GM21360 (cell line): ENCODE data around the gene ADCY7.

Experiments
- ATAC-seq: cut with Tn5 transposase; IDR thresholded peaks from one replicate; pipeline ENCODE4 v1.9.1; 2021; ENCODE audit warnings: mild to moderate bottlenecking, moderate library complexity; ENCODE audit not compliant: unreplicated experiment

Gene ADCY7

DNA sequence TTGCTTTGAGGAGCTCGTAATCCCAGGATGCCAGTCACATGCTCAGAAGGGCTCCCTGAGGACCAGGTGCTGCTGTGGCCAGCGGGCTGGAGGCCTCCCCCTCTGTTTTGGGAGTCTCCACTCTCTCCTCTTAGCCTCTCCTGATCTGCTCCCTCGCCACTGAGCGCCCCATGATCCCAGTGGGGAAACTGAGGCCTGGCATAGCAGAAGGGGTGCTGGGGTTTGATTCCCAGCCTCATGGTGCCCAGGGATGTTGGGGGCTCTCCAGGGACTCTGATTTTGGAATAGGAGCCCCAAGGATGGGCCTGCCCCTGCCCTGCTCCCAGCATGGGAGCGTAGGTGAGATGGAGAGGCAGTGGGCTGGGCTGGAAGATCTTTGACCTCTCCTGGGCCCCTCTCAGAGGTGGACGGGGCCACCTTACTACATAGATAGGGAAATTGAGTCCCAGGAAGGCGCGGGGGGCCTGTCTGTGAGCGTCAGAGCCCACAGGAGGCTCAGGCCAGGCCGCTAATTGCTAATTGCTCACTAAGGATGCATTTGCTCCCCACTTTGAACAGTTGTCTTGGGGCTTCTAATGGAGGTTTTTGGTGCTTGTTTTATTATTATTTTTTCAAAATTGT is 525 bp upstream of the ADCY7 start:
- ATAC-seq: no peak

DNA sequence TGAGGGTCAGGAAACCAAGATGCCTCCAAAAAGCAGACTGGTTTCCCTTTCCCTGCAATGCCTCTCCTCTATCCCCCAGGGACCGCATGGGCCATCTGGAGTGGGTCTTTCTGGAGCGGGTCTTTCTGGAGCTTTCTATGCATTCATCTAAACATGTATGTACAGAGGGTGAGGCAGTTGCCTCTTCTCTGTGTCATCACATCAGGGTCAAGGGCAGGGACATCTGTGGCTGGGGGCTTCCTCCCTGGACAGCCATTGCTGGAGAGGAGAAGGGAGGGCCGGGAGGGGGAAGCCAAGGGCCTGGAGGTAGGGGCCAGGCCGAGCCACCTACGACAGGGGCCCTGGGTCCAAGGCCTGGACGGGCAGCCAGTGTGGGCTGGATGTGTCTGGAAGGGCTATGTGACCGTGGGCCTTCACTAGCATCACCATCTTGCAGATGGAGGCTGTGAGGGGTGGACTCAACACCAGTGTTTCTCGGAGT is 840 bp downstream of the ADCY7 start:
- no peak for ATAC-seq

DNA sequence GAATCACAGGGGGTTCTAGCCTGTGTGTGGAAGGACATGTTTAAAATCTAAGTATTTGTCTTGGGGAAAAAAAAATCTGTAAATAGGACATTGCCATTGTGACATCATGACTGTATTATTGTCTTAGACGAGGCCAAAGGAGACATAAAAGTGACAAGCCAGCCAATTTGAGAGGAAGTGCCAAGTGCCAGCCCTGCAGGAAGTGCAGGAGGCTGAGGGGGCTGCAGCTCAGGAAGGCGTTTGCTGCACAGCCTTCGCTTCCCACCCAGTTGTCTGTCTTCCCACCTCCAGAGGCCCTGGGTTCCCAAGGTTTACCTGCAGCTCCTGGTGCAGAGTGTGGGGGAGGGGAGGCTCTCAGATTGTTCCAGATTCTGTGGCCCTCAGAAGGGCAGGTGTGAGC is 1.3 kb downstream of the ADCY7 start:
- ATAC-seq: no peak

DNA sequence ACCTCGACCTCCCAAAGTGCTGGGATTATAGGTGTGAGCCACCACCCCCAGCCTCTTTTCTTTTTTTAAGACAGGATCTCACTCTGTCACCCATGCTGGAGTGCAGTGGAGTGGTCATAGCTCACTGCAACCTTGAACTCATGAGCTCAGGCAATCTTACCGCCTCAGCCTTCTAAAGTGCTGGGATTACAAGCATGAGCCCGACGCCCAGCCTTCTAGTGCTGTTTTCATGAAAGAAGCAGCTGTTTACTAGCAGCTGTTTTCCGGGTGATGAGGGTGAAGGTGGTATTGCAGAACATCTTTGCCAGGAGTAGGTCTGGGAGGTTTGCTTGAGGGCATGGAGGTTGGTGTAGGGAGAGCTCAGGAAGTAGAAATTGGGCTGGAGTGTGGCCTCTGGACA is 2.0 kb downstream of the ADCY7 start:
- no peak for ATAC-seq

DNA sequence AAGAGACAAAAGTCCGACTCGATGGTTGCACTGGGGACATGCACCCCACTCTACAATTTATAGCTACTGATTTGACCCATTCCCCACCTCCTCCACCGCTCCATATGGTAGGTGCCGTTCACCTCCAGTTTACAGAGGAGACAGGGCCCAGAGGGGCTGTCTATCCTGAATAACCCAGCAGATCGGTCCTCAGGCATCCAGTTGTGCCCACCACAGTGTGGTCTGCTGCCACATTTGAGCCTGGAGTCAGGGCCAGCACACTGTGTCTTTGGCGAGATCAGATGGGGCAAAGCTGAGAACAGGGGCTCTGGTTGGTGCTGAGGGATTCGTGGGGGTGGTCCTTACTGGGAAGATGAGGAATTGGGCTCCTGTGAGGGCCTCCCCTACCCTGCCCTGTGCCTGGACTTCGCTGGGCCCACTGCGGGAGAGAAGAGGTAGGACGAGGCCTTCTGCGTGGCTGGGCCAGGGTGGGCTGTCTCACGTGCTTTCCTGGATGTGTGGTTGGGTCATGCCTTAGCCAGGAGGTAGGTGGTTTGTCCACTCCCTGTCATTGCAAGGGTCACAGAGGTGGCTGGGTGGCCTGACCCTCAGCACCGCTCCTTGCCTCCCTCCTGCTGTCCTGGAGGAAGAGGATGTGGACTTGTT is 2.8 kb downstream of the ADCY7 start:
- no peak for ATAC-seq

DNA sequence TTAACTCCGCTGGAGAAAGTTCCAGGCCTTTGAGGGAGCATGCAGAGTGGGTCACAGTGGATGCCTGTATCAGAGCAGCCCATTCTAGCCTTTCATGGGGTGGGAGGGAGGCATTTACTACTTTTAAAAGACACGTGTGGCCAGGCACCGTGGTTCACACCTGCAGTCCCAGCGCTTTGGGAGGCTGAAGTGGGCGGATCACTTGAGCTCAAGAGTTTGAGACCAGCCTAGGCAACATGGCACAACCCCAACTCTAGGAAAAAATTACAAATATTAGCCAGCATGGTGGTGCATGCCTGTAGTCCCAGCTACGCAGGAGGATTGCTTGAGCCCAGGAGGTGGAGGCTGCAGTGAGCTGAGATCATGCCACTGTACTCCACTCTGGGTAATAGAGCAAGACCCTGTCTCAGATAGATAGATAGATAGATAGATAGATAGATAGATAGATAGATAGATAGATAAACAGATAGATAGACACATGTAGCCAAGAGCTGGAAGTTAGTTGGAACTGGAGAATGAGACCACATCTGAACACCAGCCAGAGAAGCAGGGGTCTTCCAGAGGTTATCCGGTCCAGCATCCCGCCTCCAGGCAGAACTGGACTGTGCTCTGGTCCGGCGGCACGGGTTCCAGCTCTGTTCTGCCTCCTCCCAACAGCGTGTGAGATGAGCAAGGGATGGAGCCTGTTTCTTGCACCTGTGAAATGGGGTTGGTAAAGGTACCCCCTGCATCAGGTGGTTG is 3.6 kb downstream of the ADCY7 start:
- ATAC-seq: no peak

DNA sequence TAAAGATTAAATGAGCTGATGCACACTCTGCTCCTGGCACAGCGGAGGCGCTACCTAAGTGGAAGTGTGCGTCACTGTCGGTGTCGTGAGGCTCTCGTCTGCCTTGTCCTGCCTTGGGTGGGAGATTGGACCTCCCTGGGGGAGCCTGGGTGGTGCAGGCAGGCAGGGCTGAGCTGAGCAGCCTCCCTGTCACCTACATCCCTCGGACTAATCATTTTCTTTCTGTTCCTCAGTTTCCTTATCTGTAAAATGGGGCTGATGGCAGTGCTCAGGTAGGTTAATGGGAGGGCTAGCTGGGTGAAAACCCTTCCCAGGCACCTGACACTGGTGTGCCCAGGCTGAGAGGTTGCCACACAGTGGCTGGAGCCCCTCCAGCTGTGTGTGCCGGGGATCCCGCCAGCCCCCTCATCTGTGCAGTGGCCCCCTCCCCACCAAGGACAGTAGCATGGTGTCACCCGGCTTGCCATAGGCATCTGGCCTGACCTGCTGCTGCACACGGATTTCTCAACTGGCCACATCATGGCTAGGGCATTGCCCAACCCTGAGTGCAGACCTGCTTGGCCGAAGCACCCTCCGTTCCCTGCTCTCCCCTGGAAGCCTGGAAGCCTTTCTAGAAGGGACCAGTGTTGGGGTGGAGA is 4.3 kb downstream of the ADCY7 start:
- no peak for ATAC-seq

DNA sequence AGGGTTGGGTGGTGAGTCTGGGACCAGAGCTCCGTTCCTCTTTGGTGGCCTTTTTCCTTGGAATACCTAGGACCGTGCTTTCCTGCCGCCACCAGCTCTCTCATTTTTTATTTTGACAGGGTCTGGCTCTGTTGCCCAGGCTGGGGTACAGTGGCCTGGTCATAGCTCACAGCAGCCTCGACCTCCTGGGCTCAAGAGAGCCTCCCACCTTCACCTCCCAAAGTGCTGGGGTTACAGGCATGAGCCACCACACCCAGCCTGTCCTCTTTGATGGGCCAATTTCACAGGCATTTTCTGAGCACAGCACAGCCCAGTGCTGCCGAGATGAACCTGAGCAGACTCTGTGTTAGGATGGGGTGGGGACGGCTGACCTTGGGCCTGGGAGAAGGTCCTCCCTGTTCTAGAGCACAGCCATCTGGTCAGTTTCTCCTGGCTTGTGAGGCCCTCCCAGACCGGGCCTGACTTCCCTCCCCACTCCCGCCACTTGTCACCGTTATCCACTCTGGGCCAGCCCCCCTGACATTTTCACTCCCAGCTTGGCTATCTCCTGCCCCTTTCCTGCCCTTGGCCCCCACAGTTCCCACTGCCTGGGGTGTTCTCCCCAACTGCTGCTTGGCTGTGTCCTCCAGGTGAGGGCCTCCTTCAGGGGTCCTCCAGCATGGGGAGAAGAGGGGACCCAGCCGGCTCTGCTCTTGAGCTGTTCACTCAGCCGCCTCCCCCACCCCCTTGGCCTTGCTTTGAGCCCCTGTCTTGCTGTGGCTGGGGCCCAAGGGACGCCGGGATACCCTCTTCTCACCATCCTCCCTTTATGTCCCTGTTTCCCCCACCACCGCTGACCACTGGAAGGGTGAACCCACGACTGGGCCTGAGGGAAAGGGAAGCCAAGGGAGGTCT is 5.0 kb downstream of the ADCY7 start:
- ATAC-seq: no peak

DNA sequence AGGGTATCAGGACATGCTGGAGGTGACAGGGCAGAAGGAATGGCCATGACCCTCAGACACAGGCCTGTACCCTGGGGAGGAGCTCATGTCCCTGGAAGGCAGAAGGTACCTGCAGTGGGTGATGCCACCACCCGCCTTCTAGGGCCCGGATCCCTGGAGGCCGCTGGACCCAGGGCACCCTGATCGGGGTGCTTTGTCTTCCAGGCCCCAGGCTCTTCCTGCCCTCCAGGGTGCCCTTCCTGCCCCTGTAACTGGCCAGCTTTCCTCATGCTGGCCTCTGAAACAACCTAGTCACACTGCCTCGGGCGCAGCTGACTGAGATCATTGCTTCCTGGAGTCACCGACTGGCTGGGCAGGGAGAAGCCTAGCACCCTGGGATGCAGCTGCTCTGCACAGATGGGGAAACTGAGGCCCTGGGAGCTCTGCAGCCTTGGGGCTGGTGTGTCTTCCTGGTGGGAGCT is 5.8 kb downstream of the ADCY7 start:
- ATAC-seq: no peak

DNA sequence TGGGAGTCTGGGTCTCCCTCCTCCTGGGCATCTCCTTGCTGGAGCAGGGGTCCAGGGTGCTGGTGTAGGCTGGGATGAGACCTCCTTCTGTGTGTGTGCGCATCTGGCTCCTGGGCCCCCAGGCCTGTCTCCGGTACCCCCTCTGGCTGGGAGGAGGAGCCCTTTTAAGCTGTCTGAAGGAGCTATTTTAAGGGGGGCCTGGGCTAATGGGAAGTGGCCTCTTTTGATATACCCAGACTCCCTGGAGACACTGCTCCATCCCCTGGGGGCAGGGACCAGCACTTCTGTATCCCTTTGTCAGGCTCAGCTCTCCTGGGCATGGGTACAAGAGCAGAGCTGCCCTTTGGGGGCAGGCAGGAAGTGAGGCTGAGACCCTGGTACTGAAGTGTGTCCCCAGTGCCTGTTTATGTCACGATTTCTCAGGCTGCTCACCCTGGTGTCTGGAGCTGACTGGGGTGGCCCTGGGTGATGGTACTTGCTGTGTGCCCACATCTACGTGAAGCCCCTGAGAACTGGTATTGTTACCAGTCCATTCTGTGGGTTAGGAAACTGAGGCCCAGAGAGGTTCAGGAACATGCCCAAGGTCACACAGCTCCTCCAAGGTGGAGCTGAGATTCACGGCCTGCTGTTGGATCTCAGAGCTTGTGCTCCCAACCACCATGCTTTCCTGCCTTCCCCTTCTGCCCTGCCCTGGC is 6.5 kb downstream of the ADCY7 start:
- no peak for ATAC-seq

DNA sequence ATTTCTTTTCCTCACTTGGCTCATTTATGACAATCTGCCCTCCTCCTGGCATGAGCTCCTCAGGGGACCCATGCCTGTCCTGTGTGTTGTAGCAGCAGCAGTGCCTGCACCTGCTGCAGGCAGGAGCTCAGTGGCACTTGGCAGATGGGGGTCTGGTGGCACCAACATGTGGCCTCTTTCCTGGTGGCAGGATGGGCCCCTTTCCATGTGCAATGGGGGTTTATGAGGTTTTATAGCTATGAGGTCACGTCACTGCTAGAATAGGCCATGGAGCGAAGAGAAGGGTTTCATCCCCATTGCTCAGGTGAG is 7.0 kb downstream of the ADCY7 start:
- no peak for ATAC-seq

DNA sequence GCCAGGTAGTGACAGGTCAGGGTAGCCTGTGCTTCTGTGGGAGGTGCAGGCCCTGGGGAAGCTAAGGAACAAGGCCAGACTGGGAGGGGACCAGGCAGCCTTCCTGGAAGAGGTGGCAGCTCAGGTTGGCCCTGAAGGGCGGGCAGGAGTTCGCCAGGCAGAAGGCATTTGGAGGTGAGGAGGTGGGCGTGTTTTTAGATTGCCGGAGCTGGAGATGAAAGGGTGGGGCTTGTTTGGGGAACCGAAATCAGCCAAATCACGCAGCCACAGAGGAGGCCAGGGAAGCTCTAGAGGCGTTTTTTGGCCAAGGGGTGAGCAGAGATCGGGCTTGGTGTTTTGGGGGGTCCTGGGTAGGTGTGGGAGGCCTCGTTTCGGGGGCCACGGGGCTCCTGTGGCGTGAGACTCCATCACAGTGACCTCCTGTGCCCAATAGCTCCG is 7.6 kb downstream of the ADCY7 start:
- ATAC-seq: peak; percentile 64

DNA sequence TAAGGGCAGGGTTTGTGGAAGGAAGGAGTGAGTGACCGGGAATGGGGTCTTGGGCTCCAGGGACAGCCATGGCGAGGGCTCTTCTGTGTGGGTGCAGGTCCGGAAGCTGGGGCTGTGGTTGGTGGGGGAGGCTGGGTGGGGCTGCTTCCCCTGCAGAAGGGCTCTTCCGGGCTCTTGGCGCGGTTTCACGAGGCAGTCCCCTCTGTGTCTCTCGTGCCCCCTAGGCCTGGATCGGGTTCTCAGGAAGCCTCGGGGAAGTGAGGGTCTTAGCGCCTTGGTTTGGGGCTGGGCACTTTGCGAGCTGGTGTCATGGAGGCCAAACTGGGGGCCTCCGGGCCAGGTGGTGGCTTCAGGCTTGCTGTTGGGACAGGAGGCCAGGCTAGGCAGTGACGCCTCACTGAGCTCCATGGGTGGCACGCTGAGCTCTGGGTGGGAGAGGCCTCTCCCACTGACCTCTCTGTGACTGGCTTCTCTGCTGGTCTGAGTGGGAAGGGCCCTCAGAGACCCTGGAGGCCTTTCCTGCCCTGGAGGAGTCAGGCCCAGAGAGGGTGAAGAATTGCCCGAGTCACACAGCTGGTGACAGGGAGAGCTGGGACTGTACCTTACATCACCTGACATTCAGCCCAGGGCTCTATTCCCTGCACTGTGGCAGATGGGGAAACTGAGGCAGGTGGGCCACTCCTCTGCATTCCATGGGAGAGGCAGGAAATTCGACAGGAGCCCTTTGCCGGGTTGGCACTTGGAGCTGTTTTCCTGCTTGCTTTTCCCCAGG is 8.2 kb downstream of the ADCY7 start:
- peak; percentile 25 for ATAC-seq

DNA sequence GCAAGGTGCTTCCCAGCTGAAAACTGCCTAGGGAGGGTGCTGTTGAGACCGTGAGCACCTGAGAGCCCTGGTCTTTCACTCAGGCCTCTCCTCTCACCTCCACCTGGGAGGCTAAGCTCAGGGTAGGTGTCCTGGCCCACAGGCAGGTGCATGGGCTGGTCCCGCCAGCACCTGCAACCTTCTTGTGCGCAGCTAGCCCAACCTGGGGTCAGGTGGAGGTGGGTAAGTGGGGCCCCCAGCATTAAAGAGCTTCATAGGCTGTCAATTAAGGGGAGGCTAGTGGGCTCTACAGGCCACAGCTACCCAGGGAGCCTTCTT is 8.7 kb downstream of the ADCY7 start:
- ATAC-seq: no peak

DNA sequence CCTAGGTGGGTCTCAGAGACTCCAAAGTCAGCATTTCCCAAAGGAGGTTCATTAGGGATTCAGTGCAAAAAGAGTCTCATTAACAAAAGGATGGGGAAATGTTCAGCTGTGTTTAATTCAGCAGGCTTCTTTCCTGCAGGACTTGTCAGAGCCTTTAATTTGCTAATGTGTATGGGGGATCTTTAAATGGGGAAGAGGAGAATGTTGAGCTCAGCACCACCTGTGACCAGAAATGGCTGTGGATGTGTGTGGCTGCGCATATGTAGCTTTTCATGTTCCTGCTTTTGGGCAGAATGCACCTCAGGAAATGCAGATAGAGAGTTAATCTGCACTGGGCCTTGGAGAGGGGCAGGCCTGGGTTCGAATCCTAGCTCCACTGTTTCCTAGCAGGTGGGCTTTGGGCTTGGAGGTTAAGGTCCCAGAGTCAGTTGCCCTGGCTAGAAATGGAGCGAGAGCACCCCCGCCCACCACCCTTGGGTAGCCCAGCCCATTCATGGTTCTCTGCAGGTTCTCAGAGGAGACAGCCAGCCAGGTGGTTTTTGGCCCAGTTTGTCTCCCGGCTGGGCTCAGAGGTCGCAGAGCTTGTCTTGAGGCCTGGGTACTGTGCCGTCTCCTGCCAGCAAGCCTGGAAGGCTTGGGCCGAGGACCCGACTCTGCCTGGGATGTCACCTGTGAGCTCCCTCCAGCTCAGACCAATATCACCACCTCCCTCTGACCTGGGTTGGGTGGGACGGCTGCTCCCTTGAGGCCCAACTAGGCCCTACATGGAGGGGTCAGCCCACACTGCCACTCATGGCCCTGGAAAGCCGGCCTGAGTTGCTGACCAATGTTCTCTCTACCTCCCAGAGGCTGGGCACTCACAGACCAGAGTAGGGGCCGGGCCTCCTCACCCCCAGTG is 9.3 kb downstream of the ADCY7 start:
- no peak for ATAC-seq

DNA sequence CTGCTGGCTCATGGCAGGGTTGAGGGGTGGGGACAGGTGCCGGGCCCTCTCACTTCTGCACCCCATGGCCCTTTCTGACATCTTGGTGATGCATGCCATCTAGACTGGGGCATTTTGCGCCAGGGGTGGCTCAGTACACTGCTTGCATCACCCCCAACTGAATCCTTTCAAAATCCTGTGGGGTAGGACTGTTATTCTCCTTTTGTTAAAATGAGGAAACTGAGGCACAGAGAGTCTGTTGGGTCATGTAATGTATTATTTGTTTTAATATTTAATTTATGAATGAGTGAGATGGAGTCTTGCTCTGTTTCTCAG is 9.9 kb downstream of the ADCY7 start:
- ATAC-seq: no peak

DNA sequence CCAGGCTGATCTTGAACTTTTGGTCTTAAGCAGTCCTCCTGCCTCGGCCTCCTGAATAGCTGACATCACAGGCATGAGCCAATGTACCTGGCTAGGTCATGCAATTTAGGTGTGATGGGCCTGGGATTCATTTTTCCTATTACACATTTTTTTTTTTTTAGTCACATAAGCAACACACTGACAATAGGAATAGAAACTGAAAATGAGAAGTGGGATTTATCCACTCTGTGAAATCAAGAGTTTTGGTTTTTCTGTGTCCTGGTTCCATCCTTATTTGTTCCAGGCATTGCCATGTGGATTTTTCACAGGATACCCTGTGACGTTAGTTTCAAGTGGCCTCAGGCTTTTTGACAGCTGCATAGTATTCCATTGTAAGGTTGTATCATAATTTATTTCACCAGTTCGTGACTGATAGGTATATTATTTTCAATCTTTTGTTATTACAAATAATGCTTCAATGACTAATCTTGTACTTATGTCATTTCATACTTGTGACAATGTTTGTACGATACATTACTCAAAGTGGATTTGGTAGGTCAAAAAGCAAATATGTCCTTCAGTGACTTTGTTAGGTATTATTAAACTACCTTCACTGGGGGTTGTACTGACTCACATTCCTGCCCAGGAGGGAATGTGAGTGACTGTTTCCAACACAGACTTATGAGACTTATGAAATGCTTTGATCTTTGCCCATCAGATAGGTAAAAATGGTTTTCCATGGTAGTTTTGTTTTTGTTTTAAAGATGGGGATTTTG is 10.6 kb downstream of the ADCY7 start:
- no peak for ATAC-seq

DNA sequence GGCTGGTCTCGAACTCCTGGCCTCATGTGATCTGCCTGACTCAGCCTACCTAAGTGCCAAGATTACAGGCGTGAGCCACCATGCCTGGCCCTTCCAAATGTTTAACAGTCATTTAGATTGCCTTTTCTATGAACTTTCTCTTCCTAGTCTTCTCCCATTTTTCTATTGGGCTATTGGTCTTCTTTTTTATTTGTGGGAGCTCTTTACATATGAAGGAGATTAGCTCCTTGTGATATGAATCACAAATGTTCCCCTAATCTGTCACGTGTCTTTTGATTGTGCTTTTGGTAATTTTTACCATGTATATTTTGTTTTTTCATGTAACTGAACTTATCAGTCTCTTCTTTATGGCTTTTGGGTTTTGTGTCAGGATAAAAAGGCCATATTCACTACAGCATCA is 11.9 kb downstream of the ADCY7 start:
- no peak for ATAC-seq
